ENCODE measurements around the gene SLC6A9.
A peak's percentile ranks its signal among the peaks of the same experiment; 100 is the strongest.

SLC6A9 gene

DNA sequence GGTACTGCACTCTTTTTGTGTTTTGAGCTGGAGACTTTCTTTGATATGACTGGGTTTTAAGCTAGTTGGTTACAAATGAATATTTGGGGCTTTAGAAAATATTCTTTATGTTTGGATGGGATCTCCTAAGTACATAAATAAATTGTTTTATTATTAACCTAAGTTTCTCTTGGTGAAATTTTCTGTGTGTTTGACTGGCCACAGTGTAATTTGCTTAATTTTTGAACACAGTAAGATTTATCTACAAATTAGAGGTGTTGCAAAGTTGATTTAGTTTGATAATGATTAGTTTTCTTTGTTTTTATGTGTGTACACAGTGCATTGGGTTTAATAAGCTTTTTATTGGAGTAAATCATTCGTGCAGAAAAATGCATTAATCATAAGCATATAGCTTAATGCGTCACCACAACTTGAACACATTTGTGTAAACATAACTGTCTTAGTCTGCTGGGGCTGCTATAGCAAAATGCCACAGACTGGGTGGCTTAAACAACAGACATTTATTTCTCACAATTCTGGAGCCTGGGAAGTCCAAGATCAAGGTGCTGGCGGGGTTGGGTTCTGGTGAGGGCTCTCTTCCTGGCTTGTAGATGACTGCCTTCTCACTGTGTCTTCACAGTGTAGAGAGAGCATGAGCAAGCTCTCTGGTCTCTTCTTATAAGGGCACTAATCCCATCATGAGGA lies 17.4 kb upstream of the SLC6A9 start:
- DNase-seq (ENCODE audit: low read depth in 2 of 2), result no peak

DNA sequence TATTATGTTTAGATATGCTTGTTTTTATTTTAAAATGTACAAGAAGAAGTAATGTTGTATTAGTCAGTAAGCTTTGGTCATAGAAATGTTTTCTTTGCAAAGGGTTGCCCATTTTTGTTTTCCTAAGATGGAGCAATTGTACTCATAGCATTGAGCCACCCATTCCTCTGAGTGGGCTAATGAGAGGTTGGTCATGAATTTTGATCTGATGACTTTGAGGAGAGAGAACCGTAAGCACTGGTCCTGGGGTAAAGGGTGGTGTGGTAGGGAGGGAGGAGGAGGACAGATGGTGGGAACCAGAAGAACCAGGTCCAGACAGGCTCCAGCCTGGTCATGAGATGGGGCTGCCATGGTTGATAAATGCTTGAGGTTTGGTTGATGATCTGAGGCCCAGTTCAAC lies 15.9 kb upstream of the SLC6A9 start:
- DNase-seq (ENCODE audit: low read depth in 2 of 2), result no peak

DNA sequence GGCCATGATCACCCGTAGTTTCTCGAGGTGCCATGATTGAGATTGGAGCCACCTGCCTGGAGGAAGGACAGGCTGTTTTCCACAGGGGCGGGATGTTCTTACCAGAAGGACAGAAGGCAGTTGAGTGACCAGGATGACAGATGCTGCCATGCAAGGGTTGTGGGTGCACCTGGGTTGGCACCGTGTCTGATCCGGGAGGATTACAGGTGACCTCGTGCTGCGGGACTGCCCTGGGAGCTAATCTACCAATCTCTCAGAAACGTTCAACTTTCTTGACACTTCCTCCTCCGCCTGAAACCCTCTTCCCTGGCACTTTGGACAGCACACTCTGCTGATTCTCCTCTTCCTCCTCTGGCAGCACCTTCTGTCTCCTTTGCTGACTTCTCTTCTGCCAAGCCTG lies 13.8 kb upstream of the SLC6A9 start:
- DNase-seq (ENCODE audit: low read depth in 2 of 2), result no peak

DNA sequence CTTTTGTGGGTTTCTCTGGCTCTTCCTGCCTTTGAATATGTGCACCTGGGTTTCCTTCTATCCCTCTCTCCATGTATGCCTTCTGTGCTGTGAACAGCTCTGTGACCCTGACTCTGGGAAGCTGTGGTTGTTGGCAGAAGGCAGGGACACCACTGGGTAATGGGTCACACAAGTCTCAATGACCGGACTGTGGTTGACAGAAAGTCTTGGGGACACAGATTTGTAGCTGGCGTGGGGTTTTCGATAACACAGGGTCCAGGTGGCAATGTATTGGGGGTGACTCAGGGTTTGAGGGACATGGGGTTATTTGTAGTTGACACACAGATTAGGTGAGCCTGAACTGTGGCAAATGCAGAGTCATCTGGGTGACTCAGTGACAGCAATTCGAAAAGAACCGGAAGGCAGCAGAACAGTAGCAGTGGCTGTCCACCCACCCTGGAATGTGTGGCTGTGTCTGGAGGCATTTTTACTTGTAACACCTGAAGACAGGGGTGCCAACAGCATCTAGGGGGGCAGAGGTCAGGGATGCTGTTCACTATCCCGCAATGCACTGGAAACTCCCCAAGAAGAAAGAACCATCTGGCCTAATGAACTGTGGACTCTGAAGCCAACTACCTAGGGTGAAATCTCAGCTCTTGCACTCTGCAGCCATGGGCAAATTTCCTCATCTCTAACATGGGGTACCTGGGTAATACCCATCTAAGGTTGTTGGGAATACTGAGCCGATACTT lies 13.0 kb upstream of the SLC6A9 start:
- DNase-seq (ENCODE audit: low read depth in 2 of 2), result no peak

DNA sequence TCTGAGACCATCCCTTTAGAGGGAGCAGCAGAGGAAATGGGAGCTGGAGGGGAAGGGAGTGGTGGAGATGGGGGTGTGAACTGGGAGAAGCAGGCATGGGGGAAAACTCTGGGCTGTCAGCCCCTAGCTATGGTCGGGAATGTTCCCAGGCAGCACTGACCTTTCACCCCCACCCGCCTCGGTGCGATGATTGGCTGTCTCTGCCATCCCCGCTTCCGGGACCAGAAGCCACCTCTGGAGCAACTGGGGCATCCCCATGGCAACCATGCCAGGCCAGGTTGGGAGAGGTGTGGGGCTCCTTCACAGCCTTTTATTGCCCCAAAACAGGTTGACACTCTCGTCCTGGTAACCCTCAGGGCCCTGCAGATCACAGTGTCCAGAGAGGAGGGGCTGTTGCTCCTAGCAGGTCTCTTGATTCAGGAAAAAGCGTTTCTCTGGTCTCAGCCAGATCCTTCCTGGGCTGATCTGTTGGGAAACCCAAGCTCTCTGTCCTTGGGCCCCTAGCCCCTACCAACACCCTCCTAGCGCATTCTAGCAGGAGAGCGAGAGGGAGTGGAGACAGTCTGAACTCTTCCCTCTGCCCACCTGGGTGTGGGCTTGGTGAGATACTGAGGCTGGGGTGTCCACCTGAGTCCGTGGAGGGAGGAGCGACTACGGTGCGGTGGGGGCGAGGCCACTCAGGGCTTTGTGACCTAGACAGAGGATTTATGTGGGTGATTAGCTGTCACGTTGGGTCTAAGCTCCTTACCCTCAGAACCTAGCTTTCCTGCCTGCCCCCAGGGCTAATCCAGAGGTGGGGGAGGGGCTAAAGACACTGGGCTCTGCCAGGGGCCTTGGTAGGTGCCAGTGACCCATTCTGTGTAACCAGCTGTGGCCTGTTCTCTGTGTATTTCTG lies 12.2 kb upstream of the SLC6A9 start:
- no peak for DNase-seq (ENCODE audit: low read depth in 2 of 2)

DNA sequence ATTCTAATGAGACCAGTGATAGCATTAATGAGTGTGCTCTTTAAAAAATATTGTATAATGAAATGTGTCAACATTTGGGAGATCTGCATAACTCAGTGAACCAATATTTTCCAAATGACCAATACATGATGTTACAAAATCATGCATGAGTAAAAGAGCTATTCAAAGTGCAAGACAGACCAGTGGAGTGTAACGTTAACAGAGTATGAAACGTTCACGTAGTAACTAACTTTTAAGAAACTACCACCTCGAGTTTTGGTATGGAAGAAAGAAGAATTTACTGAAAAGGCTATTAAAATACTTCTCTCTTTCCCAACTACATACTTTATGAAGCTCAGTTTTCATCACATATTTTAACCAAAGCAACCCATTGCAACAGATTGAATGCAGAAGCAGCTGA lies 9.6 kb upstream of the SLC6A9 start:
- no peak for DNase-seq (ENCODE audit: low read depth in 2 of 2)

DNA sequence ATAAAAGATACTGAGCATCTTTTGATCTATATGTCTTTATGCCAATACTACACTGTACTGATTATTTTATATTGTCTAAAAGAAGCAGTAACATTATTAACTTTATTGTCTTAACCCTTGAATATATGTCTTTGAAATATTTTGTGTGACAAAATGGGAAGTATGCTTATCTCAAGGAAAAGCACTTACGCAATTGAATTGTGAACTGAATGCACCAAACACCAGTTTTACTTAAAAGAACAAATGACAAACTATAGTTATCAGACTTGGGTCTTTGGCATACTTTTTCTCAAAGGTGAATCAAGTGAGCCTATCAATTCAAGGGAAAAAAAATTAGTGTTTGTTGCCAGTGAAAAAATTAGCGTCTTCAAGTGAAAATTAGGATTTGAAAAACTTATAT lies 9.2 kb upstream of the SLC6A9 start:
- no peak for DNase-seq (ENCODE audit: low read depth in 2 of 2)

DNA sequence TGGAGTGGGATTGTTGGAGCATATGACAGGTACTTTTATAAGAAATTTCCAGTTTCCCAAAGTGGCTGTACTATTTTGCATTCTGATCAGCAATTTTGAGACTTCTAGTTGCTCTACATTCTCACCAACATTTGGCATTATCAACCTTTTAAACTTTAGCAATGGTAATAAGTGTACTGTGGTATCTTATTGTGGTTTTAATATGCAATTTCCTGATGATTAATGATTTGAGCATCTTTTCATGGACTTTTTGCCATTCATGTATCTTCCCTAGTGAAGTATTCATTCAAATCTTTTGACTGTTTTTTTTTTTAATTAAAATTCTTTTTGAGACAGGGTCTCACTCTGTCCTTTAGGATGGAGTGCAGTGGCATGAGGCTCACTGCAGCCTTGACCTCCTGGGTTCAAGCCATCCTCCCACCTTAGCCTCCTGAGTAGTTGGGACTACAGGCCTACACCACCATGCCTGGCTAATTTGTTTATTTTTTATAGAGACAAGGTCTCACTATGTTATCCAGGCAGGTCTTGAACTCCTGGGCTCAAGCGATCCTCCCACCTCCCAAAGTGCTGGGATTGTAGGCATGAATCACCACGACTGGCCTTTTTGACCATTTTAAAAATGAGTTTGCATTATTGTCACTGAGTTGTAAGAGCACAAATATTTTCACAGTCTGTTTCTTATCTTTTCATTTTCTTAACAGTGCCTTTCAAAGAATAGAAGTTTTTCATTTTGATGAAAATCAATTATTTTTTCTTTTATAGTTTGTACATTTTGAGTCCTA lies 7.8 kb upstream of the SLC6A9 start:
- no peak for DNase-seq (ENCODE audit: low read depth in 2 of 2)

DNA sequence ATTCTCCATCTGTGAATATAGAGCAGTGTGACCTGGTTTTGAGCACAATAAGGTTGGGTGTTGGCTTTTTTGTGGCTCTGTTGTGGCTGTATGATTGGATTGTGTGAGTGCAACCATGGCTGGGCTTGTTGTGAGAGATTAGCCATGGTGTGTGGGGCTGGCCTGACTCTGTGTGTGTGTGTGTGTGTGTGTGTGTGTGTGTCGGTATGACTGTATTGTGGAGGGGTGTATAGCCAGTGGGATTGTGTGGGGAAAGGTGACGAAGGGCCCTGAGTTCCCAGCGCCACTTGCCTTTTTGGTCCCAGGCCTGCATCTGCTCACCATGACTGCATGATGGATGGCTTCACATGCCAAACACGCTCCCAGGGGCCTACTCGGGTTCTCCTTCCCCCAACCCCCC lies 5.9 kb upstream of the SLC6A9 start:
- DNase-seq (ENCODE audit: low read depth in 2 of 2), result no peak

DNA sequence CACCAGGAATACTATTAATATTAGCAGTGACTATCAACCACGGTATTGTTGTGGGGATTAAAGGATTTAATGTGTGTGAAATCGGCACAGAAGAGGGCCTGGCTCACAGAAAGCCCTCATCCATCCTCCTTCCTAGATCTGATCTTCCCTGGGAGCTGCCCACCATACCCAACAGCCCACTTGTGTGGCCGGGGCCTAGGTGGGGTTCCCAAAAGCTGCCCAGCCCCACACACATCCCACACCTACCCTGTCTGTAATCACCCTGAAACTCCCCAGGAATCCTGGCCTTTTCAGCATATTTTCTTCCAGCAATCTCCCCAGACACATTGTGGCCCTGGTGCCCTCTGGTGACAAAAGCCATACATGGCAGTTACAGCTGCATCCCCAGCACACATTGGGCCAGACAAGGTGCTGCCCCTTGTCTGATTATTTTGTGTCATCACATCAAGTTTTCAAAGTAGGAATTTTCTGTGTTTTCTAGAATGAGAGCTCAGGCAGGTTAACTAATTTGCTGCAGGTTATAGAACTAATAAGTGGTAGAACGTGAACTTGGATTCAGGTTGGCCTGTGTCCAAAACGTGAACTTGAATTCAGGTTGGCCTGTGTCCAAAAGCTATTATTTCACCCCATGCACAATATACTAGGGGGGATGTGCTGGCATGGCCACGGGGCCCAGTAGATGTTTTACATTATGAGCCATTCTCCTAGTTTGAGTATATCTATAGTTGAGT lies 5.3 kb upstream of the SLC6A9 start:
- peak; percentile 27 to 33 for DNase-seq (ENCODE audit: low read depth in 2 of 2)

DNA sequence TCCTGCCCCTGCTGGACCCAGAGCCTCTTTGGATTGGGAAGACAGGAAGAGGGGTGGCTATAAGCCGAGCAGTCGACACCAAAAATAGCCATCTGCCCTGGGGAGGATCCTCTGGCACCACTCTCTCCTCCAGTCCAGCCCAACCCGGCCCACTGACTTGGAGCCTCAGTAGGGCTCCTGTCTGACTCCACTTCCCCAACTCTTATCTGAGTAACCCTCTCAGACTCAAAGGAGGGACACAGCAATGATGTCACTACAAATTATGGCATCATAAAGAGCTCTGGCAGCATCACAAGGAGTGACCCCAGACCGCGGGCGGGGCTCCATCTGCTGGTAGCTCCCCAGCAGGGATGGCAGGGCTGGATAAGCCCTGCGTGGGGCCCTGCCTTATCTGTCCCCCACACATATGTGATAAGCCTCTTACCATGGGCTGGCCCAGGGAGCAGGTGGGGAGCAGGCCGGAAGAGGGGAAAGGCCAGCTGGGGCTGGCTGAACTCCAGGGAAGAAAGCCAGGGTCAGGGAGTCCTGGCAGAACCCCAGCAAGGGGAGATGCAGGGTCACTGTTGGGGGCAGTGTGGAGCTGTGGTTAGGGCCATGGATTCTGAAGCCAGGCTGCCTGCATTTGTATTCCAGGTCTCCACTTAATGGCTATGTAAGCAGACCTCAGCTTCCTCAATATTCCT lies 4.6 kb upstream of the SLC6A9 start:
- DNase-seq (ENCODE audit: low read depth in 2 of 2), result no peak

DNA sequence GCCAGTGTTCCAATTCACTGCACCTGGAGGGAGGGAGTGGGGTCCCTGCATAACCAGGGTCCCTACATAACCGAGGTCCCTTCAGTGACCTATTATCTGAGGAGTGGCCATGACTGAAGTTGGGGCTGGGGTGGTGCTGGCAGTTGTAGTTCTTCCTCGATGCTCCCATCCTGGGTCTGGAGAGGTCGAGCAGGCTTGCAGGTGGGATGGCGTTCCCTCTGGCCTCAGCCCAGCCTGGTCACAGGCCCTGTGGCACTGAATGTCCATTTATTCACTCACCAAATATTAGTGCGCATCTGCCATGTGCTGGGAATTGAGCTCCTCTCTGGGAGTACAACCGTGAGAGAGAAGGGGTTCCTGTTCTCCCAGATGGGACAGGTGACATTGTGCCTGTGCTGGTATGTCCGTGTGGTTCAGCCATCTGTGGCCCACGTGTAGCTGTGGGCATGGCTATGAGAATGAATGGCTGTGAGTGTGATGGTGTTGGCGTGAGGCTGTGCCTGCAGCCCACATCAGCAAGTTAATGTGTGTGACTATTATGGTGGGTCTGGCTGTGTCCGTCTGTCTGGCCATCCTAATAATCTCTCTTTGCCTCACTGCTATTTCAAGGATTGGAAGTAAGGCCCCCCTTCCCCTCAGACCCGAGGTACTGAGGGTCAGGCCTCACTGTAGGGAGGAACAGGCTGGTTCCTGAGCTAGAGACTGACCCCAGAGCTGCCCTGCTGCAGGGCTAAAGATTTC lies 3.9 kb upstream of the SLC6A9 start:
- no peak for DNase-seq (ENCODE audit: low read depth in 2 of 2)

DNA sequence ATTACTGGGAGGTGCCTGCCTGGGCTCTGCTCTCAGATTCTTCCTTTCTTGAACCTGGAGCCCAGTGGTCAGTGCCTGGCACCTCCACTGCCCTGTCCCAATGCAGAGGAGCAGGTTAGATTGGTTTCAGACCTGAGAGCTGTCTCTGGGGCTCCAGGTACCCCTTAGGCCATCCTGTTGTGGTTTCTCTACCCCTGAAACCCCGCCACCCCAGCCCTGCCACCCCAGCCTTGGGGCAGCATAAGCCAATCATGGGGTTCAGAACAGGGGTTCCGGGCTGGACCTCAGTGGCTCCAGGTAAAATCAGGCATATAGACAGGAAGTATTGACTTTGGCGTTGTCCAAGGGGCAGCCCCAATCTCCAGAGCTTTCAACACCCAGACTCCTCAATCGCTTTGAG lies 3.2 kb upstream of the SLC6A9 start:
- DNase-seq (ENCODE audit: low read depth in 2 of 2), result no peak

DNA sequence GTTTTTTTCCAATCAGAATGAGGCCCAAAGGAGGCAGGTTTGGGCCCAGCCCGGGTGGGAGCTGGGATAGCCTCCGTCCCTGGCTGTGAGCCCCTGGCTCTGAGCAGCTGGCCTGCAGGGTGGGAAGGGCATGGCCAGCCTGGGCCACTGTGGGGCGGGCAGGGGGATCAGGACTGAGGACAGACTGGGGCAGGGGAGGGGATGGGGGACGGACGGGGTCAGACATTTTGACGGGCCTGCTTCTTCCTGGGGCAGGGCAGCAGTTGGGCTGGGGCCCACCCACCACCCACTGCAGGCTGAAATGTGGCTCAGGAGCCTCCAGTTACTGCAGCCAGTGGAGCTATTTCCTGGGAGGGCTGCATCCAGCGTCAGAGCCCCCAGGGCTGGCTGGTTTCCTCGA lies 2.5 kb upstream of the SLC6A9 start:
- DNase-seq (ENCODE audit: low read depth in 2 of 2), result no peak

DNA sequence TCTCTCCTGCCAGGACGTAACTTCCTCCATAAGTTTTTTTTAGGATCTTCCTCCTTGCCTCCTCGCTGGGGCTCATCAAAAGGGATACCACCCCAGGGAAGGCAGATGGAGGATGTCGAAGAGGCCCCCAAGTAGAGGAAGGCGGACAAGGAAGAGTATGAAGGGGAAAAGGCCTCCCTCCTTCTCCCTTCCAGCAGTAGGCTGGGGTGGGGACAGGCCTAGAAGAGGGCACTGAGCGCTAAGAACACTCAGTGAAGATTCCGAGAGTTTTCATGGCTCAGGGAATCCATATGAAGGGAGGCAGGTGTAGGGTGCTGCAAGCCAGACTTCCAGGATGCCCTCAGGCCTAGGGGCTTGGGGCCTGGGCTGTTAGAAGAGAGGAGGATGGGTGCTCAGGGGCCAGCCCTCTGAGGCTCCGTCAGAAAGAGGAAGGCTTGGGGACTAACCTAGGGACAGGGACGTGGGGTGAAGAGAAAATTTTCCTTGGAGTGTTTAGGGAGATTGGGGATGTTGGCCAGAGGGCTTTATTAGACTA lies 1.8 kb upstream of the SLC6A9 start:
- DNase-seq (ENCODE audit: low read depth in 2 of 2), result no peak

DNA sequence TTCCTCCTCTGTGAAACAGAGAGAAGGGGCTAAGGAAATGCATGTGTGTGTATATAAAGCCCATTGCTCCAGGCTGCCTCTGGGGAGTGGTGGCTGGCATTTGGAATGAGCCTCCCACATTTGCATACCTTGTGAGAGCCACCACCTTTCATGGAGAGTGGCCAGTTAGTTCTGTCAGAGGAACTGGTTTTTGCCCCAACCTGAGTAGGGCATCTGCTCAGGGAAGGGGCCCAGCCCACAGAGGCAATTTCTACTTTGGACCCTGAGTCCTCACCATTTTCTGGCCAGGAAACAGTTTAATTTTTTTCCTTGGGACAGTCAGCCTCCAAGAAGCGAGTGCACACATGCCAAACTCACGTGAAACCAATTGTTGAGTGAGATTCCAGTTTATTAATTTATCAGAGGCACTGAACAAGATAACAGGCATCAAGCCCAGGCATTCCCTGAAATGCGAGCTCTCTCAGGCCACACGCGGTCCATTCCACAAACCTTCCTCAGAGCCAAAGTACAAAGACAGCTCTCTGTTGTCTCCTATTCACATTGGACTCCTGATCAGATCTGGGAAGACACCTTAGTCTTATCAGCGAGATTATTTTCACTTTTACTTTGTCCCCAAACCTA lies 1.0 kb upstream of the SLC6A9 start:
- DNase-seq (ENCODE audit: low read depth in 2 of 2), result no peak

DNA sequence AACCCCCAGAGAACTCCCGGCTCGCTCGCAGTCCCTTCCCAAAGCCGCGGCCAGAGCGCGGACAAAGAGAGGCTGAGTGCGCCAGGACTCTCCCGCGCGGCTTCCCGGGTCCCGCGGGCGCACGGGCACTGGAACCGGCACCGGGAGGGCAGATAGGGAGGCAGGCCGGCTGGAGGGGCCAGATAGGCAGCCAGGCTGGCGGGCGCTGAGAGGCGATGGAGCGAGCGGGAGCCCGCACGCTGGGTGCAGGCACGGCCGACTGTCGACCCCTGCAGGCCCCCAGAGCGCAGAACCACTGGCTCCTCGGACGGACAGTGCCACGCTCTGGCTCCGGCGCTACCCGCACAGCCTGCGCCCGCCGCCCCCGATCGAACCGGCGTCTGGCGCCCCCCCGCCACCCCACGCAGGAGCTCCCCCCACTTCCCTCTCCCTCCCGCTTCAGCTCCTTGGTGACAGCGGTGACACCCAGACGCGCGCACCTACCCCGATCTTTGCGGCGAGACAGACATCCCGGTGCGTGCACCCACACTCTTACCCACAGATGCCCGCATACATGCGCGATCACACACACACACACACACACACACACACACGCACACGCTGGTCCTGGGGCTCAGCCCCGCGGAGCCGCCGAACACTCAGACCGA lies 534 bp downstream of the SLC6A9 start:
- peak; percentile 16 to 33 for DNase-seq (ENCODE audit: low read depth in 2 of 2)

DNA sequence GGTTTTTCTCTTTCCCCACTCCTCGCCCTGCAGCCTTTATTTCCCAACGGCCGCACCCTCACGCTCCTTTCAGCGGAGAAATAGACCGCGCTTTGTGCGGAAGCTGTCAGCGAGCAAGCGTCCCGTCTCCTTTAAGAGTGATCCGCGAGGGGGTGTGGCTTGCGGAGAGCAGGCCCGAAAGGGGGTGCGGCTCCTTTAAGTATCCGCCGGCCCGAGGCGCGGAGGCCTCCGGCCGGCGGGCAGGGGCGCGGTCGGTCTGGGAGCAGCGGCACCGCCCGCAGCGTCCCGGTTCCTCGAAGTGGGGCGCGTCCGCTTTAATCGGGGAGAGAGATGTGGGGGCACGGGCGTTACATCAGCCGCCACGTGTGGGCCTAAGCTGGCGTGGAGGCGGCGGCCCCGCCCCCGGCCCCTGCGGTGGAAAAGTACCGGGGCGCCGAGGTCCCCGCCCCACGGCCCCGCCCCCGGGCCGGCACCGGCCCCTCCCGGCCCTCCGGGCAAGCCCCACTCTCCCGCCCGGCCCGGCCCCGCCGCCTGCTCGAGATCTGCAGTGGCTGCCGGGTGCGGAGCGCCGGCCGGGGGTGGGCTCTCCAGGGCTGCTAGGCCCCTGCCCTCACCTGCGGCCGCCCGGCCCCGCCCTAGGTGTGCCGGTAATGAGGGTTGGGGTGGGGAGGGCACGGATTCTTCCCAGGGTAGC lies 1.2 kb downstream of the SLC6A9 start:
- DNase-seq (ENCODE audit: low read depth in 2 of 2), result peak; percentile 71 to 76

All from activated CD8-positive, alpha-beta memory T cell treated with anti-CD3 and anti-CD28 coated beads for 4 hours (primary cell).